HL-60 (cell line): ENCODE data around the gene BCL11A.

Source experiments
- CTCF ChIP-seq: IDR thresholded peaks from one replicate; pipeline ENCODE4 v1.5.1; 2011; ENCODE audit warnings: low read length, control low read depth, inconsistent platforms; ENCODE audit not compliant: insufficient read depth
- GABPA ChIP-seq: IDR thresholded peaks from 2 replicates; pipeline ENCODE4 v1.6.1; 2012; ENCODE audit warnings: low read depth
- POLR2AphosphoS5 ChIP-seq: IDR thresholded peaks from 2 replicates; pipeline ENCODE4 v1.6.1; 2012; ENCODE audit warnings: low read depth
- SPI1 ChIP-seq: IDR thresholded peaks from 2 replicates; pipeline ENCODE4 v1.6.1; 2012; ENCODE audit warnings: low read depth, mild to moderate bottlenecking, borderline replicate concordance
- TF ChIP-seq, protein P1 (sequence below): IDR thresholded peaks from 2 replicates; pipeline ENCODE4 v1.6.1; 2012; ENCODE audit warnings: low read depth; ENCODE audit not compliant: insufficient replicate concordance

GRCh38 chr2:60414495-60415138 lies 138.8 kb downstream of the BCL11A start:
- TF ChIP-seq CTCF (no peak), SPI1 (no peak), POLR2AphosphoS5 (no peak), GABPA (no peak)
- TF ChIP-seq, protein P1, sequence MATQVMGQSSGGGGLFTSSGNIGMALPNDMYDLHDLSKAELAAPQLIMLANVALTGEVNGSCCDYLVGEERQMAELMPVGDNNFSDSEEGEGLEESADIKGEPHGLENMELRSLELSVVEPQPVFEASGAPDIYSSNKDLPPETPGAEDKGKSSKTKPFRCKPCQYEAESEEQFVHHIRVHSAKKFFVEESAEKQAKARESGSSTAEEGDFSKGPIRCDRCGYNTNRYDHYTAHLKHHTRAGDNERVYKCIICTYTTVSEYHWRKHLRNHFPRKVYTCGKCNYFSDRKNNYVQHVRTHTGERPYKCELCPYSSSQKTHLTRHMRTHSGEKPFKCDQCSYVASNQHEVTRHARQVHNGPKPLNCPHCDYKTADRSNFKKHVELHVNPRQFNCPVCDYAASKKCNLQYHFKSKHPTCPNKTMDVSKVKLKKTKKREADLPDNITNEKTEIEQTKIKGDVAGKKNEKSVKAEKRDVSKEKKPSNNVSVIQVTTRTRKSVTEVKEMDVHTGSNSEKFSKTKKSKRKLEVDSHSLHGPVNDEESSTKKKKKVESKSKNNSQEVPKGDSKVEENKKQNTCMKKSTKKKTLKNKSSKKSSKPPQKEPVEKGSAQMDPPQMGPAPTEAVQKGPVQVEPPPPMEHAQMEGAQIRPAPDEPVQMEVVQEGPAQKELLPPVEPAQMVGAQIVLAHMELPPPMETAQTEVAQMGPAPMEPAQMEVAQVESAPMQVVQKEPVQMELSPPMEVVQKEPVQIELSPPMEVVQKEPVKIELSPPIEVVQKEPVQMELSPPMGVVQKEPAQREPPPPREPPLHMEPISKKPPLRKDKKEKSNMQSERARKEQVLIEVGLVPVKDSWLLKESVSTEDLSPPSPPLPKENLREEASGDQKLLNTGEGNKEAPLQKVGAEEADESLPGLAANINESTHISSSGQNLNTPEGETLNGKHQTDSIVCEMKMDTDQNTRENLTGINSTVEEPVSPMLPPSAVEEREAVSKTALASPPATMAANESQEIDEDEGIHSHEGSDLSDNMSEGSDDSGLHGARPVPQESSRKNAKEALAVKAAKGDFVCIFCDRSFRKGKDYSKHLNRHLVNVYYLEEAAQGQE = no peak
